Activated CD8-positive, alpha-beta memory T cell treated with anti-CD3 and anti-CD28 coated beads, Interleukin-2, amount 50 U/mL, for 48 hours (primary cell): ENCODE measurements around the gene SLC45A1.
A peak's percentile ranks its signal among the peaks of the same experiment; 100 is the strongest.
"Not testable (repeated sequence)": the region's sequence is repeated elsewhere in the genome, so short reads cannot be mapped to it uniquely, and the experiment has no call there.

ENCODE experiments used
- DNase-seq: peaks from one replicate; pipeline ENCODE4 v3.0.0-alpha.2; 2020

SLC45A1 gene

GRCh38 chr1:8317647-8318381 is at the start of gene SLC45A1:
Gene SLC45A1 (plus strand): TSS chr1:8318114. CDS start chr1:8324330, 6,216 bp downstream.
- peak; percentile 92 for DNase-seq

- no peak for DNase-seq
Observed at GRCh38 chr1:8273036-8273435, 44.9 kb upstream of the SLC45A1 start.

DNA sequence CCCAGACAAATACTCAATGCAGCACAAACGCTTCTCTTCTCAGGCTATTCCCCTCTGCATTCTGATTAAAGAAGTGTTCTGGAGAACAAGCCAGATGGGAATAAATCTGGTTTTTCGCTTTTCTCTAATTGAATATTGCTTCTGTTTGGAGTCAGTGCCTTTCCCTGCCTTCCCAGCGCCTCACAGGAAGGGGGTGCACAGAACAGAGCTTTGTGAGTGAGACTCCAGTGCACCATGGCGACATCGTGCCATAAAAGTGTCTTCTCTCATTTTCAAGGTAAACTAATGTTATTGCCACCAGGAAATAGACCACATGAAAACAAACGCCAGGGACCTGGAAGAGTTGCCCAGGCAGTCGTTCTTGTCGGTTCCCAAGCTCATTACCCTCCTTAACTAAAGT is 43.6 kb upstream of the SLC45A1 start:
- no peak for DNase-seq

- DNase-seq = no peak
Observed at GRCh38 chr1:8276173-8276914, 41.6 kb upstream of the SLC45A1 start.

DNA sequence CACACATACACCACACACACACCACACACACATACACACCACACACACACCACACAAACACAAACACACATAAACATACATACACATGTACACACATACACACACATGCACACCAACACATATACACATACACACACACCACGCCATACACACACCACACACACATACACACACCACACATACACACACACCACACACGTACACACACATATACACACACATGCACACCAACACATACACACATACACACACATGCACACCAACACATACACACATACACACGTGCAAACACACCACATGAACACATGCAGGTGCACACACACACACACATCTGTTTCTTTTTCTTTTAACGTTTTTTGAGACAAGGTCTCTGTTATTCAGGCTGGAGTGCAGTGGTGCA is 41.0 kb upstream of the SLC45A1 start:
- no peak for DNase-seq

DNA sequence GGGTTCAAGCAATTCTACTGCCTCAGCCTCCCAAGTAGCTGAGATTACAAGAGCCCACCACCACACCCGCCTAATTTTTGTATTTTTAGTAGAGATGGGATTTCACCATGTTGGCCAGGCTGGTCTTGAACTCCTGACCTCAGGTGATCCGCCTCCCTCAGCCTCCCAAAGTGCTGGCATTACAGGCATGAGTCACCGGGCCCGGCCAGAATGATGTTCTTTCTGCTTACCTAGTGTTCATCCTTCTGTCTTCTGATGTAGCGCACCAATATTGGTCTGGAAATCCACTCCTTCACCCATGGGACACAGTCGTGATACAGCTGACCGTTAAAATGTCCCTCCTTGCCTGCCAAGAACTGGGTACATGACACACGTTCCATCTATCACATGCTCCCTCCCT is 39.2 kb upstream of the SLC45A1 start:
- not testable (repeated sequence) for DNase-seq

DNA sequence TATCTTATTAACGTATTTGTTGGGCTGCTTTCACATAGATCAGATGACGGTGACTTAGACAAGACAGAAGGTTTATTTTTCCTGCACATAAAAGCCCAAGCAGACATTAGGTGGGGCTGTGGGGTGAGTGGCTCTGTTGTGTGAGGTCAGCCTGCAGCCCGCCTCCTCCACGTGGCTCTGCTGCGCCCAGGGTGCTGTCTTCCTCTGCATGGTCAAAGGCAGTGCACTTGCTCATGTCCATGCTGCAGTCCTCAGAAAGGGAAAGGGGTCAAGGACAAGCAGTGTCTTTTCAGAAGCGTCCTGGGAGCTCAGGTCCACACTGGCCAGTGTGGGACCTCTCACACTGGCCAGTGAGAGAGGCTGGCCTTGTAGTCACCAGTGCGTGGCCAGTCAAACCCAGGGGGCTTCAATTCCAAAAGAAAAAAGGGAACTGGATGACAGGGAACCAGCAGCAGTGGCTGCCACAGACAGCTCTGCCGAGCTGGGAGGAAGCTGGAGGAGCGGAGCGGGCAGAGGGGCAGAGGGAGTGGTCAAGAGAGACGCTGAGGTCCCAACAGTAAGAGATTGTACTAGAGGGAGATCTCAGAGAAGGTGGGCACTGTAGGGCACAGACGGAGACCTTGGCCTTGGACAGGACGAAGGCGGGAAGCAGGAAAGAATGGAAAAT is 35.9 kb upstream of the SLC45A1 start:
- DNase-seq = no peak

DNA sequence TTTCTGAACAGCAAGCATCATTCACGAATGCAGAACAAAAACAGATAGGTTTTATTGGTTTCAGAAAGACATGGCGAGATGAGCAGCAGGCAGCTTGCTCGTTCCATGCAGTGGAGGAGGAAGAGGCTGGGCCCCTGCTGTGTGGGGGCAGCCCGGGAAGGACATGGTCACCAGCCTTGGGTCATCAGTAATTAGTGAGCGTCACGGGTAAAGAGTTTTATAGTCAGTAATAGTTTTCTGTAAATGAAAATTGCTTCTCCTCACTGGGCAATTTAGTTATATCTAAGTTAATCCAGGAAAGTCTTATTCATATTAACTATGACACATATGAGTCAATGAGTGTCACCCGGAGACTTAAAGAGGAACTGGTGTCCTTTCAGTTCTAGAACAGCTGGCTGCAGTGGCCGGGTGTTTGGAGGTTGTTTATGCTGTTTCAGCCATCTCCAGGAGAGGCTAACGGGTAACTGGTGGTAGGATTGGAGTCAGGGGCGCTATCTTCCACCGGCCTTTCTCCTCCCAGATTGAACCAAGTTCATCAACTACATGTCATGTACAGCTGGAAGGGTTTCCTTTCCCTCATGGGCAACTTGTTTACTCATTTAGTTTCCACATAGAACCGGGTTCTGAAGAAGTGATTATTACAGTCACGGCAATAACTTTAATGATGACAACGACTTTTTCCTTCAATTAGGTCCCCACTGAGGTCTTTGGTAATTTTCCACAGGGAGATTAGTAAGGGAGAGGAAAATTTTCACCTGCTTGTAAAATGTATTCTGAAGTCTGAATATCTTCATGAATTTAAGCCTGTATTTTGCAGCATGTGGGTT is 34.6 kb upstream of the SLC45A1 start:
- DNase-seq = peak; percentile 65

- no peak for DNase-seq
Observed at GRCh38 chr1:8284127-8284526, 33.8 kb upstream of the SLC45A1 start.

DNA sequence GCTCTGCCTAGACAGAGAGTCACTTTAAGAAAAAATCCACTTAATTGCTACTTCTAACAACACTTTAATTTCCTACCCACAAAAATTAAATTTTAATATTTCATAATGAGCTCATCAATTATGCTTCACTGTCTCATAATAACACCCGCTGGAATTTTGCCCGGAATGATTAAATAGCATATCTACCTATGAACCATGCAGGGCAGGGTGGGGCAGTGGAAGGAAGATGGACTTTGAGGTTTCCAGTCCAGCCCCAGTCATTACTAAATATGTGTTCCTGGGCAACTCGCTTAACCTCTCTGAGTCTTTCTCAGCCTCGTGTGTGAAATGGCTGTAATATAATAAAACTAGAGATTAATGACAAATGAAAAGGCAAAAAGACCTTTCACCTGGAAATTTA is 32.8 kb upstream of the SLC45A1 start:
- DNase-seq = no peak

DNA sequence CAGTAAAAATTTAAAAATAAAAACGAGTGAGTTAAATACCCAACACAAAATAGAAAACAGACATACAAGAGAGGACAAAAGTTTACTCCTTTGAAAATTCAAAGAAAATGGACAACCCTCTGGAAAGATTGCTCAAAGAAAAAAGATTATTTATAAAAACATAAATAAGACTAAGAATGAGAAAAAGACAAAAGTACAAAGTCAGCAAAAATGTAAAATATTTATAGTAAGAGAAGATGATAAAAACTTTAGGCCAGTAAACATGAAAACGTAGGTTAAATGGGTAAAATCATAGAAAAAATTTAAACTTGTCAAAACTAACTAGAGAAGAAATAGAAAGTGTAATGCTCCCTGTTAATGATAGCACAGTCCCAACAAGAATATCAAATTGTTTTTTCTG is 31.9 kb upstream of the SLC45A1 start:
- DNase-seq = no peak

DNA sequence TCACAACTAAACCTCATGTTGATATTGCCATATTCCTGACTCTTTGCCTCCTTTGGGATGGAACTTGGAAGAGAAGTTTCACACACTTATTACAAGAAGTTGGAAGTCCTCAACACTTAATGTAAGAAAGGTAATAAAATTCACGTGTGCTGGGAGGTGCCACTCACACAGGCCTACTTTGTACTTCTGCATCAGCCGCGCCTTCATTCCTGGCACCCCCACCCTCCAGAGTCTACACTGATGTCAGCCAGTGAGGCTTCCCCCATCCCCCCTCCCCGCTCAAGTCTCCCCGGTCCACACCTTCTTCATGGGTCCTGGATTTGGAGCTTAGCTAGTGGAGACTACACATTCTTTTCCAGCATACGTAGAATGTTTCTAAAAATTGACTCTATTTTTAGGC is 24.8 kb upstream of the SLC45A1 start:
- DNase-seq = no peak

GRCh38 chr1:8293641-8294169 is 24.2 kb upstream of the SLC45A1 start:
- no peak for DNase-seq

- DNase-seq = no peak
Observed at GRCh38 chr1:8294170-8294697, 23.7 kb upstream of the SLC45A1 start.

- DNase-seq = no peak
Observed at GRCh38 chr1:8297245-8297644, 20.7 kb upstream of the SLC45A1 start.

DNA sequence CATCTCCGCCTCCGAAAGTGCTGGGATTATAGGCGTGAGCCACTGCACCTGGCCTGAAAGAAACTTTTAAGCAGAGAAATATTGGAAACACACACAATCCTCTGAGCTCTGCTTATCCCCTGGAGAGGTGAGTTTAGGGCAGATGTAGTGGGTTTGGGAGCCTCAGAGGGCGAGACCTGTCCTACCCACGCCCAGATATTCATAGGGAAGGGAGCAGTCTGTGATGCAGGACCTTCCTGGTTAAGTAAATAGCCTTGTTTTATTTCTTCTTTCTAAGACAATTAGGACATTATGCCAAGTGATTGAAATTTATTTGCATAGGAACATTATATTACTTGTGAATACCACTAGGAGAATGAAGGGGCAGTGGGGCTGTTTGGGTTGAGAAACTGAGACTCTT is 18.0 kb upstream of the SLC45A1 start:
- DNase-seq = no peak

DNA sequence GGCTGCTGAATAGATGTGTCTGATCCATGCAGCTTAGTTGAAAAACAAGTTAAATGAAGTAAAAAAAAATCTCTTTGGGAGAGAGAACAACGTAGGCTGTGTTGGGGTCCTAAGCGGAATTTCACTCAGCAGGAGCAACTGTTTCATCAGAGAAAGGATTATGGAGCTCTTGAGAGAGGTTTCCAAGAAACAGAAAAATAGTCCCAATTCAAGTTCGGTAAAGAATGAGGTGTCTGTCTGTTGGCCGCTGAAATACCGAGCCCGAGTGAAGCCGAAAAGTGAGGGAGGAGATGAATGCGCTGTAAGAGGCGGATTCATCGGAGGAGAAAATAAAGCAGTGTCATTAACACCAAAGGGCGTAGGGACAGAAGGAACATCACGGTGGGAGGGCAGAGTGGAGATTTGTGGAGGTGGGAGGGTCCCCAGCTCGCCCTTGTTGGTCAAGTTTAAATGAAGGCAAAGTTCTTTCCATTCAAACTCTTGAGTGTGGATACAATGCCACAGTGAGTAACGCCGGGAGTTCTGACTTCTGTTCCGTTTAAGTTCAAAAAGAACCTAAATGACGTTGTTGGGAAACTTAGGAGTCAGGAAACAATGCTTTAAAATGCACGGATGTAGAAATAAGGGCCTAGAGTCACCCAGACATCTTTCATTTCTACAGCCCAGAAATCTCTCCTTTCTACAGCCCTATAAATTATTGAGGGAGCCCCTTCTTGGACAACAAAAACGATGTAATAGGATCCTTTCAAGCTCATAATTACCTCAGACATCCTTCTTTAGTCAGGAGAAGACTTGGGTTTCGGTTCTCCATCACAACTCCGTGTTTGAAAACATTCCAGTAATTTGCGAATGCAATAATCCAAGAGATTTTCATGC is 15.6 kb upstream of the SLC45A1 start:
- DNase-seq = no peak

DNA sequence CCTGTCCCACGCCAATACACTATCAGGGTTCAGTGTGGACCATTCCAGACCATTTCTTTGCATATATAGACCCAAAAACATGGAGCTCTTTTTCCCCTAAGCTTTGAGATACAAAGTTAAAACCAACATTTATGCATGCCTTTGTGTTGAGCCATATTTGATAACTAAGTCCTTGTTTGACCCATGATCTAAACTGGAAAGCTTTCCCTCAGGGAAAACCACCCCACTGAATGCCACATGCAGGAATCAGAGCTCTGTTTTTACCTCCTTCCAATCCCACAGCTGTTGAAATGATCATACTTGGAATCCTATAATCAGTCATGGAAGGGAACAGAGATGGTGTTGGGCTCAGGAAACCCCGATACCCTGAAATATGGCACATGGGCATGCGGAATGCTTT is 14.8 kb upstream of the SLC45A1 start:
- no peak for DNase-seq

- DNase-seq = no peak
Observed at GRCh38 chr1:8303876-8304275, 14.0 kb upstream of the SLC45A1 start.

DNA sequence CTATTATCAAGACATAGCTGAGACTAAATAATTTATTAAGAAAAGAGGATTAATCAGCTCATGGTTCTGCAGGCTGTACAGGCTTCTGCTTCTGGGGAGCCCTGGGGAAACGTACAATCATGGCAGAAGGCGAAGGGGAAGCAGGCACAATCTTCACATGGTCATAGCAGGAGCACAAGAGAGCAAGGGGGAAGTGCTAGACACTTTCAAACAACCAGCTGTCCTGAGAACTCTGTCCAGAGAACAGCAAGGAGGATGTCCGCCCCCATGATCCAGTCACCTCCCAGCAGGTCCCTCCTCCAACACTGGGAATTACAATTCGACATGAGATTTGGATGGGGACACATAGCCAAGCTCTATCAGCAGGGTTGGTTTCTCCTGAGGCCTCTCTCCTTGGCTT is 10.3 kb upstream of the SLC45A1 start:
- no peak for DNase-seq

DNA sequence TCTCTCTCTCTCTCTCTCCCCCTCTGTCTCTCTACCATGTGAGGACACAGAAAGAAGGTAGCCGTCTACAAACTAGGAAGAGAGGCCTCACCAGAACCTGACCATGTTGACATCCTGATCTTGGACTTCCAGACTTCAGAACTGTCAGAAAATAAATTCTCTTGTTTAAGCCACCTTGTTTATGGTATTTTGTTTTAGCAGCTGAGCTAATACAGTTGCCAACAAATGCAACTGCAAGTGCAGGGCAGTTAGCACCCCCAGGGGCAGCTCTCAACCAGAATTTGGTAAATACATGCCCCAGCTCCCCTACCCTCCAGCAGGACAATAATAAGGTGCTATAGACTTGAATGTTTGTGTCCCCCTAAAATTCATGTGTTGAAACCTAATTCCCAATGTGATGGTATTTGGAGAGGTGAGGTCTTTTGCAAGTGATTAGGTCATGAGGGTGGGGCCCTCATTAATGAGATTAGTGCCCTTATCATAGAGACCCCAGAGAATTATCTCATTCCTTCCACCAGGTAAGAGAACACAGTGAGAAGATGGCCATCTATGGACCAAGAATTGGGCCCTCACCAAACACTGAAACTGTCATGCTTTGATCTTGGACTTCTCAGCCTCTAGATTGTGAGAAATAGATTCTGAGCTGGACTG is 6.7 kb upstream of the SLC45A1 start:
- no peak for DNase-seq
